ENCODE results near the gene KCNC2. TPM values are rescaled to one million over a fixed set of nuclear protein-coding genes. Genes with fewer than 3 reads are reported as not detected.

The KCNC2 gene
- total RNA-seq, 2 experiments from 2014 or later = not detected

DNA sequence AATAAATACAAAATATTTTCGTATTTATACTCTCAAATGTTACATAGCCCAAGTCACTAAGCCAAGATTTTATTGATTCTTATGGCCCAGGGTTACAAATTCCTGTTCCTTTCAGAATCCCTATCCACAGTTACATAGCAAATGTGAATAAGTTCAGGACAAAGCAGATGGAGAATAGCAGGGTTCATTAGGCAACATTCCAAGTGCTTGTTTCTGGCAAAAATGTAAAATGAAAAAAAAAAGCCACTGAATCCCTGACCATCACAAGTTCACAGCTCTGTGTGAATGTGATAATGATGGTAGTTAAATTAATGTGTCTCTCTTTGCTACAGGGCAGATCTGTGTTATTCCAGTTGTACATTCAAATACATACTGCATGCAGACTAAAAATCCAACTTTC is 74.6 kb downstream of the KCNC2 start:
- DNase-seq (no peak), ATAC-seq (no peak)
- H3K27ac Mint-ChIP-seq = no peak overlapping the region
- CTCF ChIA-PET = no interaction called here
- H3K9me3 Mint-ChIP-seq (ENCODE audit: low read depth) = no peaks in the 10 kb centered on the region
- no peaks in the 10 kb centered on the region for H3K36me3 Mint-ChIP-seq
- no peak overlapping the region for H3K4me3 Mint-ChIP-seq
- no peaks in the 10 kb centered on the region for H3K27me3 Mint-ChIP-seq
- no peaks in the 10 kb centered on the region for H3K4me1 Mint-ChIP-seq

DNA sequence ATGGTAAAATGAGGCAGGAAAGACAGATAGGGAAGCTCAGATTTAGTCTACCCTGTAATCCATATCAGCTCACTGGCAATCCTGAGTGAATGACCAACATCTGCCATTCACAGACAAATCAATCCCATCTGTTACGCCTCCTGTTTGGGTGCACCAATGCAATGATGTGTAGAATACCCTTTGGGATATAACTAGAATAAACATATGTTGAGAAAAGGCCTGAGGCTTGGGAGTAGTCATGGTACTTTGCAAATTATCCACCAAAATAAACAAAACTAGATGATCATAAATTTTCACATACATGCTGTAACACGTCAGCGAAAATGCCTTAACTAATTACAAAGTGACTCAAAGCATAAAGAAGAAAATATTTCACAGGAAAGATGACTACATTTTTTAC is 78.8 kb downstream of the KCNC2 start:
- H3K4me1 Mint-ChIP-seq = no peaks in the 10 kb centered on the region
- H3K36me3 Mint-ChIP-seq = no peaks in the 10 kb centered on the region
- H3K9me3 Mint-ChIP-seq (ENCODE audit: low read depth) = no peaks in the 10 kb centered on the region
- no peak overlapping the region for H3K27ac Mint-ChIP-seq
- no peak overlapping the region for H3K4me3 Mint-ChIP-seq
- DNase-seq = no peak
- ATAC-seq = no peak
- H3K27me3 Mint-ChIP-seq = no peaks in the 10 kb centered on the region
- CTCF ChIA-PET = no interaction called here

DNA sequence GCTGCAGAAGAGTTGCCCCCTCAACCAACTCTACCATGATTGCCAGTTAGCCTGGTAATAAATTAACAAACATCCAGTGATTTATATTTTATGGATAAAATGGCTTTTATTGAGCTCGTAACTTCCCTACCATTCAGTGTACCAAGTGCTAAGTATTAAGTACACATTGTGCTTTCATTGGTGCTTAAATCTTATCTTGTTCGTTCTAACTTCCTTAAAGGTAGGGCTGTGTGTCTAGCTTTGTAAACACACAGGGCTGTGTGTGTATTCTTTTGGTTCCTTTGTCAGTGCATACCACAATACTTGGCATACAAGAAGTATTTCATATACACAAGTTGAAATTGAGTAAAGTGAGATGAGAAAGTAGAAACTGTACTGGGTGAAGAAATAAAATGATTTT is 80.4 kb downstream of the KCNC2 start:
- no peaks in the 10 kb centered on the region for H3K9me3 Mint-ChIP-seq (ENCODE audit: low read depth)
- no peak for DNase-seq
- H3K27ac Mint-ChIP-seq = no peak overlapping the region
- no peaks in the 10 kb centered on the region for H3K36me3 Mint-ChIP-seq
- no peaks in the 10 kb centered on the region for H3K27me3 Mint-ChIP-seq
- no peaks in the 10 kb centered on the region for H3K4me1 Mint-ChIP-seq
- CTCF ChIA-PET = no interaction called here
- ATAC-seq = no peak
- no peak overlapping the region for H3K4me3 Mint-ChIP-seq

DNA sequence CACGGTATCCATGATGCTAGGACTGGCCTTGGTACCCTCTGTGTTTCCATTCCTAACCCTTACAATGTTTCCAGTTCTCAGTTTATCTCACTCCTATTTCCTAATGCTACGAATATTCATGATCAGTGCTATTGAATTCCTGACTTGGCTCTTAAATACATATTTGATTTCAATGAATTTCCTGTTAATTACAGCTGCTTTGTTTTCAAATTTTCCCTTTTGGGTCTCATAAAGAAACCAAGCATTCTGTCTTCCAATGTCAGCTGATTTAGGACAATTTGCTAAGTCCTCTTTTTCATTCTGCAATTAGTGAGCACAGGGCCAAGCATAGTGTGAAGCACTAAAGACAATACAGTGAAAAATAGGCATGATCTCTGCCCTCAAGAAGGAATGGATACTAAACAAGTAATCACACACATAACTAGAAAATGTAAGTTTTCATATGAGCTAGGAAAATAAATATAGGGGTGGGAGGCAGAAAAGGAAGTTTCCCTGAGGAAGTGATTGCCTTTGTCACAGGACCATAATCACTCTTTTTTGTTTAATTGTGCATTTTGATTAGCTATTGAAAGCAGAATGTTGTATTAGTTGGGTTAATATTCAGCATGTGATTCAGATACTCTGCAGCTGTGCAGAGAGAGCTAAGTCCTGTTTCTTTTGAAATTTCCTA is 88.5 kb downstream of the KCNC2 start:
- H3K27me3 Mint-ChIP-seq = peaks cover 5% of the 10 kb centered on the region
- H3K4me1 Mint-ChIP-seq = no peaks in the 10 kb centered on the region
- CTCF ChIA-PET = no interaction called here
- no peaks in the 10 kb centered on the region for H3K9me3 Mint-ChIP-seq (ENCODE audit: low read depth)
- no peaks in the 10 kb centered on the region for H3K36me3 Mint-ChIP-seq
- H3K27ac Mint-ChIP-seq = no peak overlapping the region
- no peak overlapping the region for H3K4me3 Mint-ChIP-seq
- DNase-seq (no peak), ATAC-seq (no peak)

DNA sequence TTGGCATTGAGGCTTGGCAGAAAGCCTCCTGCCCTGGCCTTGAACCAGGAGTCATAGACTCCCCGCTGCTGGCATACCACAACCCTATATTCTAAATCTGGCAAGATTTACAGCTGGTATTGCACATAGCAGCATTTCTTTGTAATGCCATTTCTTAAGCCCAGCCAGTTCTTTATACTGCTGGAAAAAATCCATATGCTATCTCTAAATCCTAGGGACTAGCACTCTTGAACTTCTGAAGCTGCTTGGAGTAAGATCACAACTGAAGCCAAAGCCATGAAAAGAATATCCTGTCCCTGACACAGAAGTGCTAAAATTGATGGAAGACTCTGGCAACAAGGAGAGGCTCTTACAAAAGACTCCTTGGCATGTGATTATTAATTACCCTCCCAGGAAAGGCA is 89.3 kb downstream of the KCNC2 start:
- peaks cover 5% of the 10 kb centered on the region for H3K27me3 Mint-ChIP-seq
- CTCF ChIA-PET = no interaction called here
- no peak for ATAC-seq
- no peaks in the 10 kb centered on the region for H3K9me3 Mint-ChIP-seq (ENCODE audit: low read depth)
- DNase-seq = no peak
- no peaks in the 10 kb centered on the region for H3K4me1 Mint-ChIP-seq
- H3K36me3 Mint-ChIP-seq = no peaks in the 10 kb centered on the region
- no peak overlapping the region for H3K27ac Mint-ChIP-seq
- no peak overlapping the region for H3K4me3 Mint-ChIP-seq

DNA sequence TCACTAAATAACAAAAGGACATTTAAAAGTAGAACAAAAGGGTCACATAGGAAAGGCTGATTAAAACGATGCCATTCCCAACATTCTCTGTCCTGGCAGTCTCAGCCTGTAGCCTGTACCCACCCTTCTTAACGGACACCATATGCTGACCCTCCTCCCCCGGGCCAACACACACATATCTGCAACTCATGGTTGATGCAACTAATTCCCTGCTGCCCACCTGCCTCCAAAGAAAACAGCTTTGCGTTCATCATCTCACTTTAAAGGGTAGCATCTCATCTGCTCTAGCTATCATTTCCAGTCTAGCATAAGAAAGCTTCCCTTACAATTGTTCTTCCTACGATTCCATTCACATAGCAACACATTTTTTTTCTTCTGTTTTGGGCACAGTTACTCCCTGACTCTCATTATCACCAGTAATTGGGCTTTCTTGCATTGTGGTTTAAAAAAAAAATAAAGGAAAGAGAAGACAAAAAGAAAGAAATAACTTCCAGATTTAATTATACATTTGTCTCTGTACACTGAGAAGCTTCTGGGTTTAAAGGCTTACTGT is 92.9 kb downstream of the KCNC2 start:
- Mint-ChIP-seq H3K4me1 (no peaks in the 10 kb centered on the region), H3K27me3 (peaks cover 2% of the 10 kb centered on the region), H3K27ac (no peak overlapping the region), H3K9me3 (ENCODE audit: low read depth) (no peaks in the 10 kb centered on the region), H3K36me3 (no peaks in the 10 kb centered on the region), H3K4me3 (no peak overlapping the region)
- ATAC-seq (no peak), DNase-seq (no peak)
- CTCF ChIA-PET = no interaction called here

DNA sequence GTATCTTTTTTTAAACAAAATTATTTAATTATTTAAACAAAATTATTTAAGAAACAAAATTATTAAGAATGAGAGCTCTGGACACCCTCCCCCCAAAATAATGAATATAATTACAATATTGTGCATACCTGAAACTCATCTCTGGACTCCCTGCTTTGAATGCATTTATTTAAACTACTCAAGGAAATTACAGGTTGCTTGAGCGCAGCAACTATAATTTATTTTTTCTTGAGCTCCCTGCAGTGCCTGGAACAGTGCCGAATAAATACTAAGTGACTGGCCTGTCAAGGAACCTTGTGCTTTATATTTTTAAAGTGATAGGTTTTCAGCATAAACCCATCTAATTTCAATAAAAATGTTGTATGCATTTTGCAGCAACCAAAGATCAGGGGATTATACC is 93.9 kb downstream of the KCNC2 start:
- Mint-ChIP-seq H3K9me3 (ENCODE audit: low read depth) (no peaks in the 10 kb centered on the region), H3K4me1 (no peaks in the 10 kb centered on the region), H3K4me3 (no peak overlapping the region), H3K36me3 (no peaks in the 10 kb centered on the region), H3K27me3 (no peaks in the 10 kb centered on the region), H3K27ac (no peak overlapping the region)
- CTCF ChIA-PET = no interaction called here
- ATAC-seq (no peak), DNase-seq (no peak)

DNA sequence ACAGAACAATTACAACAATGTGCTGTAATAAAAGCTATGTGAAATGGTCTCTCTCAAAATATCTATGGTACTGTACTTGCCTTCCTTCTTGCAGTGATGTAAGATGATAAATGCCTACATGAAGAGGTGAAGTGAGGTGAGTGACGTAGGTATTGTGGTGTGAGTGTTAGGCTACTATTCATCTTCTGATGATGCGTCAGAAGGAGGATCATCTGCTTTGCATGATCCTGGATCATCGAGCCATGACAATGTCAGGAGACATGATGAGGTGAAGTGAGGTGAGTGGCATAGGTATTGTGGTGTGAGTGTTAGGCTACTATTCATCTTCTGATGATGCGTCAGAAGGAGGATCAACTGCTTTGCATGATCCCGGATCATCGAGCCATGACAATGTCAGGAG is 105.8 kb downstream of the KCNC2 start:
- Mint-ChIP-seq H3K27me3 (no peaks in the 10 kb centered on the region), H3K9me3 (ENCODE audit: low read depth) (no peaks in the 10 kb centered on the region), H3K4me1 (no peaks in the 10 kb centered on the region), H3K4me3 (no peak overlapping the region), H3K36me3 (no peaks in the 10 kb centered on the region), H3K27ac (no peak overlapping the region)
- ATAC-seq (no peak), DNase-seq (no peak)
- CTCF ChIA-PET = no interaction called here

DNA sequence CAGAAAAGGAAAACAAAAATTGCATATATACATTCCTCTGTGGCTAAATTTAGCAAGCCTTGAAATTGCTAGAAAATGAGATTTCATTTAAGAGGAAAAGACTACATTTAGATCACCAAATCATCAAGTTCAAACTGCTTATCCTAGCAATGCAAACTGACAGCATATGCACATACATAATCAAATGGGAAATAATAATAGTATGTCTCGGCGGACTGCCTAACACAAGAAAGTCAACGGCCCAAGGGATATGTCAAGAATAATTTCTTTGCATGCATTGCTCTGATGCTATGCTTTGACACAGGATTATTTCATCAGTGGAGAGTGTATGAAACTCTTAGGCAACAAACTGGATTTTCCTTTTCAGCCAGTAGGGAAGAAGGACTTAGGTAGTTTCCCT is 107.9 kb downstream of the KCNC2 start:
- Mint-ChIP-seq H3K4me3 (no peak overlapping the region), H3K27ac (no peak overlapping the region), H3K27me3 (no peaks in the 10 kb centered on the region), H3K36me3 (no peaks in the 10 kb centered on the region), H3K9me3 (ENCODE audit: low read depth) (no peaks in the 10 kb centered on the region), H3K4me1 (no peaks in the 10 kb centered on the region)
- DNase-seq (no peak), ATAC-seq (no peak)
- CTCF ChIA-PET = no interaction called here

DNA sequence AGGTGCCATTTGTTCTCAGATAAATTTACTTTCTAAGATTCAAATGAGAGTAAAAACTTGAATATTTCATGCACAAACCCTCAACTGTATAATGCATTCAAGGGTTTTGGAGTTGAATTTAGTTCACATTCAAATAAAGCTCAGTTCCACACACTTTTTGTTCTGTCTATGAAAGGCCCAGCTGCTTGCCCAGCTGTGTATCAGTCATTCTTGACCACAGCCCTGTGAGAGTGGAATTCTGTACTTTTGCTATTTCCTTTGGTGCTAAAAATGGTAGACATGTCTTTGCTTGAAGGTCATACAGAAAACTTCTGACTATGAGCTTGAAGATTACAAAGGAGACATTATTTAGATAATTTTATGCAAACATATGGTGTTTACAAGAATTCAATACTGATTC is 110.4 kb downstream of the KCNC2 start:
- no peaks in the 10 kb centered on the region for H3K9me3 Mint-ChIP-seq (ENCODE audit: low read depth)

DNA sequence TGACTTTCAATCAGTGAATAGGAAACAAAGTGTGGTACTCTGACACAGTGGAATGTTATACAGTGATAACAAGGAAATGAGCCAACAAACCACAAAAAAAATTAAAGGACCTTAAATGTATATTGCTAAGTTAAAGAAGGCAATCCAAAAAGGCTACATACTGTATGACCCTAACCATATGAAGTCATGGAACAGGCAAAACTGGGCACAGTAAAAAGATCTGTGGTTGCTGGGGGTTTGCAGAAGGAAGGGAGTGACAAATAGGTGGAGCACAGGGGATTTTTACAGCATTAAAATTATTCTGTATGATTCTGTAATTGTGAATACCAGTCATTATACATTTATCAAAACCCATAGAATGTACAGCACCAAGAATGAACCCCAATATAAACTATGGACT is 112.6 kb downstream of the KCNC2 start:
- CTCF ChIA-PET = no interaction called here
- Mint-ChIP-seq H3K4me3 (no peak overlapping the region), H3K9me3 (ENCODE audit: low read depth) (no peaks in the 10 kb centered on the region), H3K36me3 (no peaks in the 10 kb centered on the region), H3K4me1 (no peaks in the 10 kb centered on the region), H3K27me3 (no peaks in the 10 kb centered on the region), H3K27ac (no peak overlapping the region)
- no peak for DNase-seq
- ATAC-seq = no peak

More for the DNA sequence above, 110.4 kb downstream of the KCNC2 start:
- no peak overlapping the region for H3K27ac Mint-ChIP-seq
- no peaks in the 10 kb centered on the region for H3K36me3 Mint-ChIP-seq
- H3K27me3 Mint-ChIP-seq = no peaks in the 10 kb centered on the region
- H3K4me3 Mint-ChIP-seq = no peak overlapping the region
- CTCF ChIA-PET = no interaction called here
- DNase-seq = no peak
- no peaks in the 10 kb centered on the region for H3K4me1 Mint-ChIP-seq
- no peak for ATAC-seq

DNA sequence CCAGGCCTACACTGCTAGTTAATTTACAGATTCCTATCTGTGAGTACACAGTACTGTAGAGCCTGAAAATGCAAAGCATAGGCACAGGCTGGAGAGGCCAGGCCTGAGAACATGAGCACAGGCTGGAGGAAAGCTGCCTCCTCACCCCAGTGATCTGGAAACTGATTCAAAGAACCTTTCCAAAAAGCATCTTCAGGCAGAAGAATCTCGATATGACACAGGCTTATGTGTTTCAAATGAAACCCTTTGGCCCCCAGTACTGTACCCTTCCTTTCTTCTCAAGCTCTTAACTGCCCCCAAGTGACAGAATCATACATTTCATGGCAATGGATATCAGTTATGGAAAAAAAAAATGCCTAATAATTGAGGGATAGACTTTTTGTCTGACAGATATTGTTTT is 122.0 kb downstream of the KCNC2 start:
- Mint-ChIP-seq H3K4me1 (peaks cover 7% of the 10 kb centered on the region), H3K27ac (no peak overlapping the region), H3K4me3 (no peak overlapping the region), H3K9me3 (ENCODE audit: low read depth) (no peaks in the 10 kb centered on the region), H3K36me3 (peaks cover 1% of the 10 kb centered on the region), H3K27me3 (no peaks in the 10 kb centered on the region)
- CTCF ChIA-PET = no interaction called here
- ATAC-seq = peak; percentile 39
- no peak for DNase-seq

DNA sequence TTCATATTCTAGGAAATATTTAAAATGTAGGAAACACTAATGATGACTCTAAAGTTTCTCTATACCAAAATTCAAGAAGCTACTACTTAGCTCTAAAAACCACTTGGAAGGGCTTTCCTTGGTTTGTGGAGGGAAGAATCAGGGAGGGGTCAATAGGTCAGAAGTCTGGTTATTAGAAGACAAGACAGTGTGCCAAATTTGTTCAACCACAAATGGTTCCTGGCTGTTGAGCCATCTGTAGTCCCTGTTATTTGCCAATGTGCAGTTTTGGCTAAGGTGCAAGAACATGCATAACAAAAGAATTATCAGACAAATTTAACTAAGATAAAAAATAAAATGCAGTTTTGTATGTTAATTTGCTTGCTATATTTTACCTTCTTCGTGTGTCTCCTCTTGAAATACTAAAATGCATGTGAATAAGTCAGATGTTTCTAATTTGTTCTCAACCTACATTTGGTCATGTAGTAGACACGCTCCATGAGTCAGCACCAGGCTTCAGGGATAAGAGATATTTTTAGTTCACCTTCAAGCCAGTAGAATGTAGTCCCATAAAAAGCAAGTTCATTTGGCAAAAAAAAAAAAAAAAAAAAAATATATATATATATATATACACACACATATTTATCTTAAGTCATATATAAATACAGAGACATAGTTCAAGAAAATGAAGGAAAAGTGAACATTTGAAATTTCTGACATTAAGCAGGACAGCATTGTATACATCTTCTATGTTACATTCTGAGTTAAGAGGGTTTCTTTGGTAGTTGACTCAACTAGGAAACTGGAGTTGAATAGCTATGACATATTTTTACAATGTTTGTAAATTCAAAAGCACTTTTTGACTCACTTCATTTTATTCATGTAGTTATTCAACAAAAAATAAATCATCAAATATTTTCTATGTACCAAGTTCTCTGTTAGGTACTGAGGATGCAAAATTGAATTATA is 123.3 kb downstream of the KCNC2 start:
- H3K36me3 Mint-ChIP-seq = peaks cover 1% of the 10 kb centered on the region
- peaks cover 7% of the 10 kb centered on the region for H3K4me1 Mint-ChIP-seq
- DNase-seq (no peak), ATAC-seq (no peak)
- CTCF ChIA-PET = no interaction called here
- no peaks in the 10 kb centered on the region for H3K27me3 Mint-ChIP-seq
- H3K27ac Mint-ChIP-seq = no peak overlapping the region
- no peak overlapping the region for H3K4me3 Mint-ChIP-seq
- no peaks in the 10 kb centered on the region for H3K9me3 Mint-ChIP-seq (ENCODE audit: low read depth)

DNA sequence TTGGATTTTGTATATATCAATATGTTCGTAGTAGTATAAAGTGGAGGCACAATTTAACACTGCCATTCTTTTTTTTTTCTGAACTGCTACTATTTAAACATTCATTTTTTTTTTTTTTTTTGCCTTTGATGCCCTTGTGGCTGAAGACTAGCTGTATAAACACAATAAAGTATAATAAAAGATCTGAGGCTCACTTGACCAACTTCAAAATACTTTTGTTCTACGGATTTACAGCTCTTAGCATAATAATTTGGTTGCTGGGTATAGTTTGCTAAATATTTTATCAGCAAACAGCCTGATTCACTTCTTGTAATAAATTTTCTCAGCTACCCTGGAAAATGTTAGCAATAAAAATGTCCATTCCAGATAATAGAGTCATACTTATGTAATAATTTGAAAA is 128.3 kb downstream of the KCNC2 start:
- CTCF ChIA-PET = no interaction called here
- Mint-ChIP-seq H3K27me3 (no peaks in the 10 kb centered on the region), H3K4me3 (no peak overlapping the region), H3K36me3 (peaks cover 1% of the 10 kb centered on the region), H3K4me1 (peaks cover under 1% of the 10 kb centered on the region), H3K9me3 (ENCODE audit: low read depth) (no peaks in the 10 kb centered on the region), H3K27ac (no peak overlapping the region)
- DNase-seq = no peak
- ATAC-seq = no peak
